ENCODE results near the gene TEX54. TPM values are rescaled to one million over a fixed set of nuclear protein-coding genes. Genes with fewer than 3 reads are reported as not detected.

The TEX54 gene
- total and polyA plus RNA-seq, 7 experiments from 2014 or later: 0.89 to 2.1 (median 1.6) TPM; not detected in 4

GRCh38 chr11:62858201-62858600, 25.6 kb upstream of the TEX54 start:
- no peaks in the 10 kb centered on the region for H3K27me3 ChIP-seq (ENCODE audit: control insufficient read depth in 2 of 2, insufficient read depth in 2 of 2, low read length in 2 of 2)
- no peaks in the 10 kb centered on the region for H3K9me3 ChIP-seq (ENCODE audit: control insufficient read depth in 2 of 3, low read length in 3 of 3)
- H3K27ac ChIP-seq (ENCODE audit: low read depth, low read length): no peak overlapping the region
- peaks cover 19 to 21% of the 10 kb centered on the region in 2 donors for H3K4me1 ChIP-seq (ENCODE audit: control insufficient read depth in 2 of 2, insufficient read depth in 2 of 2, low read length in 2 of 2)
- CTCF ChIA-PET: interaction anchor here (0.6 to 5.3 kb wide), 4 partner anchors 54 to 534 kb away, joined by 3 to 34 read pairs (median 6); partner anchors contain the start of gene TMEM179B
- H3K36me3 ChIP-seq (ENCODE audit: control insufficient read depth in 2 of 3, insufficient read depth in 3 of 3, low read length in 3 of 3): peaks cover 3 to 17% (median 9%) of the 10 kb centered on the region in 3 experiments
- Mint-ChIP-seq H3K4me3 (peak overlapping the region in 2 of 10 donors; percentile 56 to 99), H3K27me3 (peaks cover 0 to 6% (median 0%) of the 10 kb centered on the region in 5 donors), H3K27ac (peak overlapping the region in 5 of 9 donors; percentile 38 to 70 (median 51)), H3K9me3 (peaks cover 0 to 10% (median 0%) of the 10 kb centered on the region in 11 donors), H3K36me3 (peaks cover 5 to 27% (median 21%) of the 10 kb centered on the region in 5 donors), H3K4me1 (peaks cover 21 to 74% (median 35%) of the 10 kb centered on the region in 7 donors)
- ATAC-seq: no peak
- intact Hi-C loops (cut with micrococcal nuclease): loop anchor here in 1 of 2 donors (5.0 kb wide), 2 partner anchors 256 to 286 kb away; partner anchors contain the start of genes EEF1G and MTA2
- H3K4me3 ChIP-seq (ENCODE audit: low read length): no peak overlapping the region
- POLR2A ChIA-PET: interaction anchor here (0.6 to 11.0 kb wide), 14 partner anchors 15 to 219 kb away, joined by 3 to 379 read pairs (median 4); partner anchors contain the start of genes HNRNPUL2, NXF1, SLC3A2 and STX5
- no peak for DNase-seq

GRCh38 chr11:62857541-62857982, 24.9 kb upstream of the TEX54 start:
- intact Hi-C loops (cut with micrococcal nuclease): loop anchor here (2.0 to 5.0 kb wide), 3 partner anchors 255 to 285 kb away; partner anchors contain the start of genes EEF1G (in 1 of the 2) and MTA2 (in 1 of the 2)
- ChIA-PET CTCF (interaction anchor here (1.0 to 5.3 kb wide), 3 partner anchors 28 to 71 kb away, joined by 3 to 34 read pairs (median 5); partner anchors contain the start of gene TMEM179B), POLR2A (interaction anchor here (0.6 to 11.0 kb wide), 19 partner anchors 15 to 218 kb away, joined by 3 to 379 read pairs (median 5); partner anchors contain the start of genes C11orf98, CSKMT, HNRNPUL2 and NXF1)
- H3K4me1 ChIP-seq (ENCODE audit: control insufficient read depth in 2 of 2, insufficient read depth in 2 of 2, low read length in 2 of 2): peaks cover 25 to 27% of the 10 kb centered on the region in 2 donors
- DNase-seq (no peak), ATAC-seq (no peak)
- H3K4me1 Mint-ChIP-seq: peaks cover 26 to 77% (median 40%) of the 10 kb centered on the region in 7 donors
- H3K4me3 ChIP-seq (ENCODE audit: low read length): no peak overlapping the region
- H3K9me3 ChIP-seq (ENCODE audit: control insufficient read depth in 2 of 3, low read length in 3 of 3): no peaks in the 10 kb centered on the region
- H3K36me3 ChIP-seq (ENCODE audit: control insufficient read depth in 2 of 3, insufficient read depth in 3 of 3, low read length in 3 of 3): peaks cover 9 to 23% (median 12%) of the 10 kb centered on the region in 3 experiments
- H3K27ac ChIP-seq (ENCODE audit: low read depth, low read length): no peak overlapping the region
- H3K27me3 ChIP-seq (ENCODE audit: control insufficient read depth in 2 of 2, insufficient read depth in 2 of 2, low read length in 2 of 2): no peaks in the 10 kb centered on the region
- peaks cover 0 to 10% (median 0%) of the 10 kb centered on the region in 11 donors for H3K9me3 Mint-ChIP-seq
- peak overlapping the region in 7 of 10 donors; percentile 27 to 99 (median 71) for H3K4me3 Mint-ChIP-seq
- H3K27ac Mint-ChIP-seq: peak overlapping the region in 4 of 9 donors; percentile 34 to 97 (median 60)
- H3K27me3 Mint-ChIP-seq: peaks cover 0 to 6% (median 0%) of the 10 kb centered on the region in 5 donors
- H3K36me3 Mint-ChIP-seq: peaks cover 5 to 32% (median 27%) of the 10 kb centered on the region in 5 donors

GRCh38 chr11:62856333-62856895, 23.8 kb upstream of the TEX54 start:
- Histone ChIP-seq H3K36me3 (ENCODE audit: control insufficient read depth in 2 of 3, insufficient read depth in 3 of 3, low read length in 3 of 3) (peaks cover 9 to 35% (median 20%) of the 10 kb centered on the region in 3 experiments), H3K4me3 (ENCODE audit: low read length) (peak overlapping the region; percentile 97), H3K27ac (ENCODE audit: low read depth, low read length) (peak overlapping the region; percentile 74), H3K4me1 (ENCODE audit: control insufficient read depth in 2 of 2, insufficient read depth in 2 of 2, low read length in 2 of 2) (peaks cover 33 to 38% of the 10 kb centered on the region in 2 donors), H3K9me3 (ENCODE audit: control insufficient read depth in 2 of 3, low read length in 3 of 3) (no peaks in the 10 kb centered on the region), H3K27me3 (ENCODE audit: control insufficient read depth in 2 of 2, insufficient read depth in 2 of 2, low read length in 2 of 2) (no peaks in the 10 kb centered on the region)
- peak overlapping the region; percentile 93 to 100 (median 98) for H3K4me3 Mint-ChIP-seq
- ChIA-PET CTCF (interaction anchor here (0.6 to 5.3 kb wide), 14 partner anchors 10 to 246 kb away, joined by 3 to 34 read pairs (median 4); partner anchors contain the start of genes C11orf98, CSKMT, SLC3A2 and TMEM179B), POLR2A (interaction anchor here (0.6 to 11.0 kb wide), 51 partner anchors 9 to 987 kb away, joined by 3 to 379 read pairs (median 8); partner anchors contain the start of genes B3GAT3, BSCL2, C11orf98 and CSKMT)
- no peak for DNase-seq
- peaks cover 0 to 6% (median 0%) of the 10 kb centered on the region in 5 donors for H3K27me3 Mint-ChIP-seq
- peaks cover 0 to 10% (median 0%) of the 10 kb centered on the region in 11 donors for H3K9me3 Mint-ChIP-seq
- ATAC-seq: no peak
- peak overlapping the region; percentile 86 to 98 (median 94) for H3K27ac Mint-ChIP-seq
- peaks cover 34 to 83% (median 46%) of the 10 kb centered on the region in 7 donors for H3K4me1 Mint-ChIP-seq
- intact Hi-C loops (cut with micrococcal nuclease): loop anchor here (1.0 to 5.0 kb wide), 14 partner anchors 15 to 284 kb away; partner anchors contain the start of genes TMEM179B (in 2 of the 2), EEF1G (in 1 of the 2), HNRNPUL2 (in 1 of the 2) and MTA2 (in 1 of the 2)
- H3K36me3 Mint-ChIP-seq: peaks cover 9 to 41% (median 35%) of the 10 kb centered on the region in 5 donors

- Histone ChIP-seq H3K4me3 (ENCODE audit: low read length) (peak overlapping the region; percentile 97), H3K36me3 (ENCODE audit: control insufficient read depth in 2 of 3, insufficient read depth in 3 of 3, low read length in 3 of 3) (peaks cover 9 to 39% (median 20%) of the 10 kb centered on the region in 3 experiments), H3K27ac (ENCODE audit: low read depth, low read length) (peak overlapping the region; percentile 85), H3K27me3 (ENCODE audit: control insufficient read depth in 2 of 2, insufficient read depth in 2 of 2, low read length in 2 of 2) (no peaks in the 10 kb centered on the region), H3K9me3 (ENCODE audit: control insufficient read depth in 2 of 3, low read length in 3 of 3) (no peaks in the 10 kb centered on the region), H3K4me1 (ENCODE audit: control insufficient read depth in 2 of 2, insufficient read depth in 2 of 2, low read length in 2 of 2) (peaks cover 33 to 39% of the 10 kb centered on the region in 2 donors)
- CTCF ChIA-PET: interaction anchor here (0.6 to 5.3 kb wide), 13 partner anchors 11 to 246 kb away, joined by 3 to 34 read pairs (median 5); partner anchors contain the start of genes SLC3A2 and TMEM179B
- POLR2A ChIA-PET: interaction anchor here (0.5 to 11.0 kb wide), 69 partner anchors 8 to 983 kb away, joined by 3 to 379 read pairs (median 5); partner anchors contain the start of genes B3GAT3, BSCL2, C11orf98 and CSKMT
- ATAC-seq (peak; percentile 97), DNase-seq (peak; percentile 96 to 100 (median 99))
- intact Hi-C loops (cut with micrococcal nuclease): loop anchor here (1.0 to 5.0 kb wide), 16 partner anchors 13 to 303 kb away; partner anchors contain the start of genes HNRNPUL2 (in 2 of the 2), TMEM179B (in 2 of the 2), EEF1G (in 1 of the 2) and MTA2 (in 1 of the 2)
- Mint-ChIP-seq H3K4me1 (peaks cover 34 to 77% (median 46%) of the 10 kb centered on the region in 7 donors), H3K9me3 (peaks cover 0 to 10% (median 0%) of the 10 kb centered on the region in 11 donors), H3K4me3 (peak overlapping the region; percentile 93 to 100 (median 98)), H3K36me3 (peaks cover 9 to 42% (median 35%) of the 10 kb centered on the region in 5 donors), H3K27ac (peak overlapping the region; percentile 86 to 98 (median 94)), H3K27me3 (peaks cover 0 to 6% (median 0%) of the 10 kb centered on the region in 5 donors)
Observed at GRCh38 chr11:62855571-62856332, 23.1 kb upstream of the TEX54 start.

- H3K27me3 ChIP-seq (ENCODE audit: control insufficient read depth in 2 of 2, insufficient read depth in 2 of 2, low read length in 2 of 2): no peaks in the 10 kb centered on the region
- H3K9me3 Mint-ChIP-seq: peaks cover 0 to 10% (median 0%) of the 10 kb centered on the region in 11 donors
- H3K4me3 ChIP-seq (ENCODE audit: low read length): peak overlapping the region; percentile 97
- H3K27me3 Mint-ChIP-seq: peaks cover 0 to 6% (median 0%) of the 10 kb centered on the region in 5 donors
- intact Hi-C loops (cut with micrococcal nuclease): loop anchor here (1.0 to 5.0 kb wide), 6 partner anchors 13 to 303 kb away; partner anchors contain the start of genes EEF1G (in 1 of the 2), HNRNPUL2 (in 1 of the 2) and MTA2 (in 1 of the 2)
- H3K4me3 Mint-ChIP-seq: peak overlapping the region; percentile 93 to 100 (median 98)
- H3K36me3 ChIP-seq (ENCODE audit: control insufficient read depth in 2 of 3, insufficient read depth in 3 of 3, low read length in 3 of 3): peaks cover 9 to 39% (median 20%) of the 10 kb centered on the region in 3 experiments
- H3K27ac Mint-ChIP-seq: peak overlapping the region; percentile 86 to 98 (median 94)
- peaks cover 34 to 73% (median 49%) of the 10 kb centered on the region in 7 donors for H3K4me1 Mint-ChIP-seq
- DNase-seq (peak in 1 of 9 donors; percentile 21), ATAC-seq (peak; percentile 0)
- H3K9me3 ChIP-seq (ENCODE audit: control insufficient read depth in 2 of 3, low read length in 3 of 3): no peaks in the 10 kb centered on the region
- peaks cover 33 to 39% of the 10 kb centered on the region in 2 donors for H3K4me1 ChIP-seq (ENCODE audit: control insufficient read depth in 2 of 2, insufficient read depth in 2 of 2, low read length in 2 of 2)
- POLR2A ChIA-PET: interaction anchor here (0.5 to 11.0 kb wide), 63 partner anchors 8 to 1167 kb away, joined by 3 to 379 read pairs (median 5); partner anchors contain the start of genes B3GAT3, BSCL2, C11orf98 and CSKMT
- H3K36me3 Mint-ChIP-seq: peaks cover 9 to 42% (median 35%) of the 10 kb centered on the region in 5 donors
- H3K27ac ChIP-seq (ENCODE audit: low read depth, low read length): peak overlapping the region; percentile 85
- CTCF ChIA-PET: interaction anchor here (0.7 to 5.3 kb wide), 6 partner anchors 10 to 75 kb away, joined by 4 to 34 read pairs (median 8); partner anchors contain the start of genes SLC3A2 and TMEM179B
Observed at GRCh38 chr11:62854825-62855570, 22.4 kb upstream of the TEX54 start.
